ENCODE measurements around the gene JPH3.
"Not testable (repeated sequence)": the region's sequence is repeated elsewhere in the genome, so short reads cannot be mapped to it uniquely, and the experiment has no call there.

The JPH3 gene

GRCh38 chr16:87575027-87575804, 27.1 kb upstream of the JPH3 start:
- no peak for DNase-seq (ENCODE audit: low read depth)

GRCh38 chr16:87576171-87576570, 26.1 kb upstream of the JPH3 start:
- DNase-seq (ENCODE audit: low read depth): no peak

- DNase-seq (ENCODE audit: low read depth): not testable (repeated sequence)
Measured at GRCh38 chr16:87578142-87578930, 24.0 kb upstream of the JPH3 start.

GRCh38 chr16:87579691-87580090, 22.6 kb upstream of the JPH3 start:
- DNase-seq (ENCODE audit: low read depth): no peak

GRCh38 chr16:87580855-87581261, 21.4 kb upstream of the JPH3 start:
- DNase-seq (ENCODE audit: low read depth): no peak

- DNase-seq (ENCODE audit: low read depth): no peak
Measured at GRCh38 chr16:87581857-87582215, 20.5 kb upstream of the JPH3 start.

GRCh38 chr16:87582216-87582965, 19.9 kb upstream of the JPH3 start:
- no peak for DNase-seq (ENCODE audit: low read depth)

- no peak for DNase-seq (ENCODE audit: low read depth)
Measured at GRCh38 chr16:87582966-87583325, 19.4 kb upstream of the JPH3 start.

GRCh38 chr16:87583453-87584131, 18.7 kb upstream of the JPH3 start:
- DNase-seq (ENCODE audit: low read depth): no peak

GRCh38 chr16:87584271-87584670, 18.0 kb upstream of the JPH3 start:
- DNase-seq (ENCODE audit: low read depth): no peak

GRCh38 chr16:87584975-87585374, 17.3 kb upstream of the JPH3 start:
- no peak for DNase-seq (ENCODE audit: low read depth)

GRCh38 chr16:87585442-87586200, 16.7 kb upstream of the JPH3 start:
- DNase-seq (ENCODE audit: low read depth): no peak

GRCh38 chr16:87586201-87586782, 16.0 kb upstream of the JPH3 start:
- DNase-seq (ENCODE audit: low read depth): no peak

GRCh38 chr16:87587636-87588035, 14.7 kb upstream of the JPH3 start:
- DNase-seq (ENCODE audit: low read depth): no peak

GRCh38 chr16:87592018-87592712, 10.1 kb upstream of the JPH3 start:
- no peak for DNase-seq (ENCODE audit: low read depth)

- DNase-seq (ENCODE audit: low read depth): no peak
Measured at GRCh38 chr16:87593710-87594258, 8.5 kb upstream of the JPH3 start.

GRCh38 chr16:87595712-87596111, 6.6 kb upstream of the JPH3 start:
- no peak for DNase-seq (ENCODE audit: low read depth)

GRCh38 chr16:87597324-87597830, 4.9 kb upstream of the JPH3 start:
- DNase-seq (ENCODE audit: low read depth): no peak

- DNase-seq (ENCODE audit: low read depth): no peak
Measured at GRCh38 chr16:87598431-87598830, 3.9 kb upstream of the JPH3 start.

GRCh38 chr16:87600246-87600645, 2.1 kb upstream of the JPH3 start:
- DNase-seq (ENCODE audit: low read depth): no peak

Measured in activated gamma-delta T cell treated with anti-CD3 and anti-CD28 coated beads, Interleukin-2, amount 50 U/mL, for 16 hours (primary cell).